COLO829 (cell line): ENCODE results near the gene CLDN22.

Experiments
- DNase-seq: peaks from one replicate; pipeline ENCODE4 v3.0.0; 2012; ENCODE audit warnings: low spot score

The CLDN22 gene

GRCh38 chr4:183321516-183321915 lies 1.4 kb upstream of the CLDN22 start:
- peak; percentile 75 for DNase-seq

GRCh38 chr4:183321079-183321478 lies 1.0 kb upstream of the CLDN22 start:
- DNase-seq = peak; percentile 92

GRCh38 chr4:183318656-183319055 lies 1.4 kb downstream of the CLDN22 start:
- no peak for DNase-seq

- DNase-seq = no peak
These were observed 5.3 kb downstream of the CLDN22 start for GRCh38 chr4:183314806-183315205.

GRCh38 chr4:183314336-183314735 lies 5.7 kb downstream of the CLDN22 start:
- no peak for DNase-seq

- DNase-seq = no peak
These were observed 7.2 kb downstream of the CLDN22 start for GRCh38 chr4:183312841-183313240.

- no peak for DNase-seq
These were observed 13.3 kb downstream of the CLDN22 start for GRCh38 chr4:183306811-183307210.

- no peak for DNase-seq
These were observed 15.5 kb downstream of the CLDN22 start for GRCh38 chr4:183304538-183304937.

- no peak for DNase-seq
These were observed 16.0 kb downstream of the CLDN22 start for GRCh38 chr4:183304067-183304466.

- no peak for DNase-seq
These were observed 16.8 kb downstream of the CLDN22 start for GRCh38 chr4:183303301-183303700.

GRCh38 chr4:183300655-183301054 lies 19.4 kb downstream of the CLDN22 start:
- no peak for DNase-seq

- DNase-seq = no peak
These were observed 20.0 kb downstream of the CLDN22 start for GRCh38 chr4:183300070-183300469.

- DNase-seq = no peak
These were observed 20.6 kb downstream of the CLDN22 start for GRCh38 chr4:183299464-183299863.

- no peak for DNase-seq
These were observed 22.4 kb downstream of the CLDN22 start for GRCh38 chr4:183297675-183298074.

- no peak for DNase-seq
These were observed 24.4 kb downstream of the CLDN22 start for GRCh38 chr4:183295711-183296110.

- no peak for DNase-seq
These were observed 29.0 kb downstream of the CLDN22 start for GRCh38 chr4:183291070-183291469.

GRCh38 chr4:183289688-183290087 lies 30.4 kb downstream of the CLDN22 start:
- peak; percentile 52 for DNase-seq

GRCh38 chr4:183288955-183289354 lies 31.1 kb downstream of the CLDN22 start:
- no peak for DNase-seq

GRCh38 chr4:183287677-183288076 lies 32.4 kb downstream of the CLDN22 start:
- DNase-seq = no peak

GRCh38 chr4:183287309-183287659 lies 32.8 kb downstream of the CLDN22 start:
- DNase-seq = no peak

- no peak for DNase-seq
These were observed 33.3 kb downstream of the CLDN22 start for GRCh38 chr4:183286590-183287308.

GRCh38 chr4:183285886-183286285 lies 34.2 kb downstream of the CLDN22 start:
- no peak for DNase-seq

- no peak for DNase-seq
These were observed 35.1 kb downstream of the CLDN22 start for GRCh38 chr4:183284965-183285364.

GRCh38 chr4:183284258-183284785 lies 35.8 kb downstream of the CLDN22 start:
- no peak for DNase-seq
